Lung (tissue), 12 donors: ENCODE measurements around the gene GOSR2. TPM values are rescaled to one million over a fixed set of nuclear protein-coding genes. Genes with fewer than 3 reads are reported as not detected.

ENCODE experiments used
- ATAC-seq: fragments of 200-7000 bp; cut with Tn5 transposase; one replicate; pipeline ENCODE4 v1.9.1; 2020; ENCODE audit warnings: moderate number of reproducible peaks; ENCODE audit not compliant: insufficient read depth, low FRiP score
- DNase-seq, 3 donors: peaks; one replicate each; pipeline ENCODE4 v3.0.0-alpha.2; 2013 to 2017
- H3K27ac ChIP-seq, 2 donors: one replicate each; pipeline ENCODE4 v1.5.1; 2013; ENCODE audit warnings: mild to moderate bottlenecking in 2 of 2, moderate library complexity in 2 of 2, control low read depth in 1 of 2, inconsistent platforms in 1 of 2, low read depth in 1 of 2, low read length in 1 of 2
- H3K27me3 ChIP-seq, 3 donors: one replicate each; pipeline ENCODE4 v1.5.1; 2013; ENCODE audit warnings: low read length in 2 of 3; ENCODE audit not compliant: control insufficient read depth in 3 of 3, insufficient read depth in 3 of 3
- H3K36me3 ChIP-seq, 4 donors: one replicate each; pipeline ENCODE4 v1.5.1; 2013; ENCODE audit warnings: low read length in 4 of 4, mild to moderate bottlenecking in 1 of 4, moderate library complexity in 1 of 4; ENCODE audit not compliant: control insufficient read depth in 4 of 4, insufficient read depth in 4 of 4
- H3K4me1 ChIP-seq, 5 donors: one replicate each; pipeline ENCODE4 v1.5.1; 2013; ENCODE audit warnings: low read length in 5 of 5, mild to moderate bottlenecking in 2 of 5, moderate library complexity in 1 of 5; ENCODE audit not compliant: control insufficient read depth in 5 of 5, insufficient read depth in 5 of 5
- H3K4me3 ChIP-seq: one replicate; pipeline ENCODE4 v1.5.1; 2013; ENCODE audit warnings: mild to moderate bottlenecking, control low read depth, moderate library complexity
- H3K9ac ChIP-seq, 2 donors: one replicate each; pipeline ENCODE4 v1.5.1; 2013; ENCODE audit warnings: low read length in 2 of 2, control low read depth in 1 of 2; ENCODE audit not compliant: insufficient read depth in 1 of 2
- H3K9me3 ChIP-seq, 4 donors: one replicate each; pipeline ENCODE4 v1.5.1; 2013; ENCODE audit warnings: low read length in 3 of 4, mild to moderate bottlenecking in 1 of 4, moderate library complexity in 1 of 4; ENCODE audit not compliant: control insufficient read depth in 4 of 4, insufficient read depth in 3 of 4
- WGBS, 2 donors: extraction: QIAGEN DNeasy Blood & Tissue Kit; methylation state at CpG; one replicate each; pipeline ENCODE4 v1.1.7; 2013; 5-methylcytosine and 5-hydroxymethylcytosine counted together
- polyA plus RNA-seq, 2 donors: library from polyadenylated mRNA; stranded (reverse); fragments of 200-250 nt; gene quantifications; one replicate each; pipeline ENCODE4 v1.2.1, GENCODE V29; 2013
- total RNA-seq, 2 donors: library from RNA; depleted of rRNA in 1 of 2; stranded (reverse); fragments of >200 nt in 1 of 2; gene quantifications; one replicate each; pipeline ENCODE4 v1.2.1, GENCODE V29; 2014 to 2021
- TF ChIP-seq, protein P1 (sequence below): IDR thresholded peaks from 2 replicates; pipeline ENCODE4 v1.5.1; 2012; ENCODE audit warnings: mild to moderate bottlenecking; ENCODE audit errors: control extremely low read depth, extremely low read depth
- donor health status: control.
- donor health status: control.
- donor health status: Bipolar disorder and iron deficiency.
- donor health status: healthy.
- donor health status: DM: yes; HTN: yes; CAD: no.

The GOSR2 gene
- total and polyA plus RNA-seq, 4 donors, result 22.4 to 52.9 (median 42.0) TPM

DNA sequence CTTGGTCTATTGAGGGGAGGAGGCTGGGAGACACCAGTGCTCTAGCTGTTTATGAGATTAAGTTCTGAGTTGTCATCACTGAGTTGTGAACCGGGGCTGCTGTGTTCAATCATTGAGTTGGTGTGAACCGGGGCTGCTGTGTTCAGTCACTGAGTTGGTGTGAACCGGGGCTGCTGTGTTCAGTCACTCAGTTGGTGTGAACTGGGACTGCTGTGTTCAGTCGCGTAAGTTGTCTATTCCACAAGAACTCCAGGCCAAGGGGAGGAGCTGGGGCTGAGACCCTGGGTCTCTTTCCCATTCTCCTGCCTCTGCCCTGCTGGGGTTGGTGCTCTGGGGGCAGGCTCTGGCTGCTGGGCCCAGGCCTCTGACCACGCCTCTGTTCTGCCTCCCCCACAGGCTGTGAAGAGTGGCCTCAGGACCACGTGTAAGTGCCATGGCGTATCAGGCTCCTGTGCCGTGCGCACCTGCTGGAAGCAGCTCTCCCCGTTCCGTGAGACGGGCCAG is 47.1 kb upstream of the GOSR2 start:
- ATAC-seq, result no peak
- 88 to 95% methylated on average over 13 of the region's 13 CpGs for WGBS, 2 donors
- DNase-seq, result no peak
- no peaks in the 10 kb centered on the region for H3K27me3 ChIP-seq
- H3K9me3 ChIP-seq, result peaks cover 0 to 2% (median 0%) of the 10 kb centered on the region in 4 donors
- H3K27ac ChIP-seq, result no peak overlapping the region
- TF ChIP-seq, protein P1, sequence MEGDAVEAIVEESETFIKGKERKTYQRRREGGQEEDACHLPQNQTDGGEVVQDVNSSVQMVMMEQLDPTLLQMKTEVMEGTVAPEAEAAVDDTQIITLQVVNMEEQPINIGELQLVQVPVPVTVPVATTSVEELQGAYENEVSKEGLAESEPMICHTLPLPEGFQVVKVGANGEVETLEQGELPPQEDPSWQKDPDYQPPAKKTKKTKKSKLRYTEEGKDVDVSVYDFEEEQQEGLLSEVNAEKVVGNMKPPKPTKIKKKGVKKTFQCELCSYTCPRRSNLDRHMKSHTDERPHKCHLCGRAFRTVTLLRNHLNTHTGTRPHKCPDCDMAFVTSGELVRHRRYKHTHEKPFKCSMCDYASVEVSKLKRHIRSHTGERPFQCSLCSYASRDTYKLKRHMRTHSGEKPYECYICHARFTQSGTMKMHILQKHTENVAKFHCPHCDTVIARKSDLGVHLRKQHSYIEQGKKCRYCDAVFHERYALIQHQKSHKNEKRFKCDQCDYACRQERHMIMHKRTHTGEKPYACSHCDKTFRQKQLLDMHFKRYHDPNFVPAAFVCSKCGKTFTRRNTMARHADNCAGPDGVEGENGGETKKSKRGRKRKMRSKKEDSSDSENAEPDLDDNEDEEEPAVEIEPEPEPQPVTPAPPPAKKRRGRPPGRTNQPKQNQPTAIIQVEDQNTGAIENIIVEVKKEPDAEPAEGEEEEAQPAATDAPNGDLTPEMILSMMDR, result no peak
- peaks cover 0 to 5% (median 0%) of the 10 kb centered on the region in 5 donors for H3K4me1 ChIP-seq
- no peak overlapping the region for H3K9ac ChIP-seq
- H3K4me3 ChIP-seq, result no peak overlapping the region
- no peaks in the 10 kb centered on the region for H3K36me3 ChIP-seq

DNA sequence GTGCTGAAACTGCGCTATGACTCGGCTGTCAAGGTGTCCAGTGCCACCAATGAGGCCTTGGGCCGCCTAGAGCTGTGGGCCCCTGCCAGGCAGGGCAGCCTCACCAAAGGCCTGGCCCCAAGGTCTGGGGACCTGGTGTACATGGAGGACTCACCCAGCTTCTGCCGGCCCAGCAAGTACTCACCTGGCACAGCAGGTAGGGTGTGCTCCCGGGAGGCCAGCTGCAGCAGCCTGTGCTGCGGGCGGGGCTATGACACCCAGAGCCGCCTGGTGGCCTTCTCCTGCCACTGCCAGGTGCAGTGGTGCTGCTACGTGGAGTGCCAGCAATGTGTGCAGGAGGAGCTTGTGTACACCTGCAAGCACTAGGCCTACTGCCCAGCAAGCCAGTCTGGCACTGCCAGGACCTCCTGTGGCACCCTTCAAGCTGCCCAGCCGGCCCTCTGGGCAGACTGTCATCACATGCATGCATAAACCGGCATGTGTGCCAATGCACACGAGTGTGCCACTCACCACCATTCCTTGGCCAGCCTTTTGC is 46.5 kb upstream of the GOSR2 start:
- H3K27ac ChIP-seq, result no peak overlapping the region
- peaks cover 0 to 5% (median 0%) of the 10 kb centered on the region in 5 donors for H3K4me1 ChIP-seq
- ATAC-seq (no peak), DNase-seq (no peak)
- WGBS, 2 donors, result 77 to 90% methylated on average over 10 to 12 of the region's 12 CpGs
- TF ChIP-seq, protein P1, result no peak
- peaks cover 0 to 2% (median 0%) of the 10 kb centered on the region in 4 donors for H3K9me3 ChIP-seq
- H3K9ac ChIP-seq, result no peak overlapping the region
- H3K36me3 ChIP-seq, result no peaks in the 10 kb centered on the region
- H3K27me3 ChIP-seq, result no peaks in the 10 kb centered on the region
- no peak overlapping the region for H3K4me3 ChIP-seq

DNA sequence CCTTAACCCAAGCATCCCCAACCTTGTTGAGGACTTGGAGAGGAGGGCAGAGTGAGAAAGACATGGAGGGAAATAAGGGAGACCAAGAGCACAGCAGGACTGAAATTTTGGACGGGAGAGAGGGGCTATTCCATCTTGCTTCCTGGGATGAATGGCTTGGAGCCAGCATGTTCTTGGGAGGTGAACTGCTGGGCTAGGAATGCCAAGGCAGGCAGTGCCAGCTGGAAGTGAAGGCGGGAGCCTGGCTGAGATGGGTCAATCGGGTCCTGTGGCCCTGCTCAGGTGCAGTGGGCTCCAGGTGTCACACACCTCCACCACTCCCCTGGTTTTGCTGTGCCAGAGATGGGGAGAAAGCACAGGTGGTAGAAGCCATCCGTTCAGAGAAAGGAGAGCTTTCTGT is 46.0 kb upstream of the GOSR2 start:
- TF ChIP-seq, protein P1, result no peak
- Histone ChIP-seq H3K4me3 (no peak overlapping the region), H3K36me3 (no peaks in the 10 kb centered on the region), H3K4me1 (peaks cover 0 to 5% (median 0%) of the 10 kb centered on the region in 5 donors), H3K9ac (no peak overlapping the region), H3K27me3 (no peaks in the 10 kb centered on the region), H3K27ac (no peak overlapping the region), H3K9me3 (peaks cover 0 to 2% (median 0%) of the 10 kb centered on the region in 4 donors)
- DNase-seq (no peak), ATAC-seq (no peak)
- 83 to 90% methylated on average over 4 of the region's 4 CpGs for WGBS, 2 donors

DNA sequence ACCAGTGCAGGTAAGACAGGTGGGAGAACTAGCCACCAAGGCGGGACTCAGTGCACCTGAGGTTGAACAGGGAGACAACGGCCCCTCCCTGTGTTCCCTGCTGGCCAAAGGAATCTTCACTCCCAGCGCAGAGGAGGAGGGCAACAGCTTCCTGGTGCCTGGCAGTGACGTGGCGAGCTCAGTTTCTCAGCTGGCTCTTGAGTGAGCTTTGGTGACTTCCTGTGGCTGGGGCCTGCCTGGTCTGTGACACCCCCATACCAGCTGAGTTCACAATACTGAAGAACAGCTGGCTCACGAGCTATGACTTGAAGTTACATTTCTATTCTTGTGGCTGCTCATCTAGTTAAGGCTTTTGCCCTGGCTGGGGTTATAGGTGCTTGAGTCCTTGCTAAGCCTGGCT is 45.5 kb upstream of the GOSR2 start:
- 58 to 64% methylated on average over 6 of the region's 6 CpGs for WGBS, 2 donors
- DNase-seq (no peak), ATAC-seq (no peak)
- Histone ChIP-seq H3K27ac (no peak overlapping the region), H3K27me3 (no peaks in the 10 kb centered on the region), H3K4me3 (no peak overlapping the region), H3K36me3 (no peaks in the 10 kb centered on the region), H3K9ac (no peak overlapping the region), H3K4me1 (peaks cover 0 to 5% (median 0%) of the 10 kb centered on the region in 5 donors), H3K9me3 (peaks cover 0 to 2% (median 0%) of the 10 kb centered on the region in 4 donors)
- TF ChIP-seq, protein P1, result no peak
